Activated CD4-positive, alpha-beta T cell treated with anti-CD3 and anti-CD28 coated beads for 36 hours (primary cell): Measurements from ENCODE around the gene C16orf74. TPM values are rescaled to one million over a fixed set of nuclear protein-coding genes. Genes with fewer than 3 reads are reported as not detected.

Source experiments
- ATAC-seq: fragments of 200-7000 bp; cut with Tn5 transposase; one replicate; pipeline ENCODE4 v1.10.0; 2021; ENCODE audit warnings: mild to moderate bottlenecking, moderate library complexity
- CTCF ChIA-PET: fragments of 350-600 bp; sonication (Branson Sonifier 250); formaldehyde crosslinking; loops from one replicate; lab custom pipeline; 2021; ENCODE audit warnings: antibody characterized with exemption; lab: Charles Lee
- POLR2A ChIA-PET: fragments of 350-600 bp; sonication (Branson Sonifier 250); formaldehyde crosslinking; loops from one replicate; lab custom pipeline; 2021; ENCODE audit warnings: antibody characterized with exemption, inconsistent platforms; lab: Charles Lee
- DNase-seq: peaks from one replicate; pipeline ENCODE4 v3.0.0-alpha.2; 2020
- H3K27ac Mint-ChIP-seq: one replicate; pipeline ENCODE4 v1.8.0; 2021; ENCODE audit warnings: mixed read lengths
- H3K27me3 Mint-ChIP-seq: one replicate; pipeline ENCODE4 v1.8.0; 2021; ENCODE audit warnings: mixed read lengths
- H3K36me3 Mint-ChIP-seq: one replicate; pipeline ENCODE4 v1.8.0; 2021; ENCODE audit warnings: low read depth, mixed read lengths
- H3K4me1 Mint-ChIP-seq: one replicate; pipeline ENCODE4 v1.8.0; 2021; ENCODE audit warnings: mixed read lengths
- H3K4me3 Mint-ChIP-seq: one replicate; pipeline ENCODE4 v1.8.0; 2021; ENCODE audit warnings: mild to moderate bottlenecking, moderate library complexity, mixed read lengths
- H3K9me3 Mint-ChIP-seq: one replicate; pipeline ENCODE4 v1.8.0; 2021; ENCODE audit warnings: low read depth, mixed read lengths
- intact Hi-C, 2 experiments: fragments of 100-400 bp; cut with DNase I in 1 of 2; cut with micrococcal nuclease in 1 of 2; formaldehyde crosslinking; loops; one replicate each; pipeline versions ENCODE4 v1.14.2 to v1.15.1; 2022 to 2024; cut with DNase I, micrococcal nuclease
- total RNA-seq, 2 experiments: library from RNA; stranded (reverse); gene quantifications; one replicate each; pipeline ENCODE4 v1.2.3, GENCODE V29; 2021

Gene C16orf74
- total RNA-seq, 2 experiments from 2014 or later: 0.23 to 0.25 TPM

- H3K4me3 Mint-ChIP-seq: no peak overlapping the region
- H3K9me3 Mint-ChIP-seq: no peaks in the 10 kb centered on the region
- DNase-seq (no peak), ATAC-seq (no peak)
- no peak overlapping the region for H3K27ac Mint-ChIP-seq
- ChIA-PET POLR2A (no interaction called here), CTCF (no interaction called here)
- H3K27me3 Mint-ChIP-seq: no peaks in the 10 kb centered on the region
- peaks cover 7% of the 10 kb centered on the region for H3K4me1 Mint-ChIP-seq
- peaks cover 55% of the 10 kb centered on the region for H3K36me3 Mint-ChIP-seq
- intact Hi-C loops: loop anchor here in 1 of 2 experiments (5.0 kb wide), 1 partner anchor 46 kb away; no protein-coding TSS in a partner anchor
These were observed 80.1 kb downstream of the C16orf74 start for GRCh38 chr16:85670840-85671239.

- Mint-ChIP-seq H3K4me1 (no peaks in the 10 kb centered on the region), H3K9me3 (no peaks in the 10 kb centered on the region), H3K36me3 (peaks cover 52% of the 10 kb centered on the region), H3K4me3 (no peak overlapping the region), H3K27me3 (no peaks in the 10 kb centered on the region), H3K27ac (no peak overlapping the region)
- DNase-seq (no peak), ATAC-seq (no peak)
- CTCF ChIA-PET: no interaction called here
- intact Hi-C loops: no loop called here
- POLR2A ChIA-PET: no interaction called here
These were observed 82.0 kb downstream of the C16orf74 start for GRCh38 chr16:85668676-85669424.

DNA sequence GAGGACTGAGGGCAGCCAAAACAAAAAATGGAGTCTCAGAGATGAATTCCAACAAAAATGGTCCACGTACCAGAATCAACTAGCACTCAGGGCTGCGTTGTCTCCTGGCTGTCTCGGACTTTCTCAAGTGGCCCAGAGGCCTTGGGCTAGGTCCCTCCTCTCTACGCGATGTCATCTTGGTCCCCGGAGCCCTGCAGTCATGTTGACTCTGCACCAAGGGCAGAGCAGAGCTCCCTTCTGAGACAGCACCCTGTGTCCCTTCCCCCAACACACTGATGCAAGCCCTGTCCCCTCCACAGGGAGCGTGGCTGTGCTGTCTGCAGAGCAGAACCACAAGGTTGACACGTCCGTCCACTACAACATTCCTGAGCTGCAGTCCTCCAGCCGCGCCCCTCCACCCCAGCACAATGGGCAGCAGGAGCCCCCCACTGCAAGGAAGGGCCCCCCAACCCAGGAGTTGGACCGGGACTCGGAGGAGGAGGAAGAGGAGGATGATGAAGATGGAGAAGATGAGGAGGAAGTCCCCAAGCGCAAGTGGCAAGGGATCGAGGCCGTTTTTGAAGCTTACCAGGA, 83.0 kb downstream of the C16orf74 start:
- H3K4me1 Mint-ChIP-seq: no peaks in the 10 kb centered on the region
- no peak overlapping the region for H3K27ac Mint-ChIP-seq
- H3K27me3 Mint-ChIP-seq: no peaks in the 10 kb centered on the region
- ATAC-seq: no peak
- POLR2A ChIA-PET: no interaction called here
- DNase-seq: no peak
- CTCF ChIA-PET: interaction anchor here (0.5 kb wide), 1 partner anchor 206 kb away, joined by 3 read pairs; no protein-coding TSS in a partner anchor
- H3K36me3 Mint-ChIP-seq: peaks cover 51% of the 10 kb centered on the region
- no peak overlapping the region for H3K4me3 Mint-ChIP-seq
- intact Hi-C loops: no loop called here
- no peaks in the 10 kb centered on the region for H3K9me3 Mint-ChIP-seq

DNA sequence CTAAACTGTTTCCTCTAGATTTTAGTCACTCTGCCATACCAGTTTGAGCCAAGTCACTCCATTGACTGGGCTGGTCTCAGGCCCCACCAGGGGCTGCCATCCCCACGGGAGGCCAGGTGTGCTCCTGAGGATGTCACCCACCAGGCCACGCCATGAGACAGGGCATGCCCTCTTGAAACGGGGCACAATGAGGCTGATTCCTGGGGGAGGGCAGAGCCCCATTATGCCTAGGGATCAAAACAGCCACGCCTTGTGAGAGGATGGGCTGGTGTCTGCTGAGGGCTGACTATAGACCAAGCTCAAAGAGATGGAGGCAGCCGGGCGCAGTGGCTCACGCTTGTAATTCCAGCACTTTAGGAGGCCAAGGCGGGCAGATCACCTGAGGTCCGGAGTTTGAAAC, 83.6 kb downstream of the C16orf74 start:
- POLR2A ChIA-PET: no interaction called here

DNA sequence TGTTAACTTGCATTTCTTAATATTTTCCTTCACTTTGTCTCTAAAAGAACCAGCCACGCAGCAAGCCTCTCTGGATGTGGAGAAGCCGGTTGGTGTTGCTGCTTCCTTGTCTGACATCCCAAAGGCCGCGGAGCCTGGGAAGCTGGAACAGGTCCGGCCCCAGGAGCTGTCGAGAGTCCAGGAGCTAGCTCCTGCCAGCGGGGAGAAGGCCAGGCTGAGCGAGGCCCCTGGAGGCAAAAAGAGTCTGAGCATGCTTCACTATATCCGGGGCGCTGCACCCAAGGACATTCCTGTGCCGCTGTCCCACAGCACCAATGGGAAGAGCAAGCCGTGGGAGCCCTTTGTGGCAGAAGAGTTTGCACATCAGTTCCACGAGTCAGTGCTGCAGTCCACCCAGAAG, 85.0 kb downstream of the C16orf74 start:
- Mint-ChIP-seq H3K4me1 (no peaks in the 10 kb centered on the region), H3K9me3 (no peaks in the 10 kb centered on the region), H3K27ac (no peak overlapping the region), H3K4me3 (no peak overlapping the region), H3K27me3 (no peaks in the 10 kb centered on the region), H3K36me3 (peaks cover 43% of the 10 kb centered on the region)
- ATAC-seq: no peak
- ChIA-PET CTCF (interaction anchor here (0.7 kb wide), 1 partner anchor 55 kb away, joined by 3 read pairs; no protein-coding TSS in a partner anchor), POLR2A (no interaction called here)
- intact Hi-C loops: no loop called here
- no peak for DNase-seq

More for the DNA sequence above, 83.6 kb downstream of the C16orf74 start:
- CTCF ChIA-PET: no interaction called here
- DNase-seq: no peak
- Mint-ChIP-seq H3K4me1 (no peaks in the 10 kb centered on the region), H3K27me3 (no peaks in the 10 kb centered on the region), H3K4me3 (no peak overlapping the region), H3K27ac (no peak overlapping the region), H3K9me3 (no peaks in the 10 kb centered on the region), H3K36me3 (peaks cover 48% of the 10 kb centered on the region)
- ATAC-seq: no peak
- intact Hi-C loops: no loop called here

GRCh38 chr16:85665373-85665740, 85.5 kb downstream of the C16orf74 start:
- no peaks in the 10 kb centered on the region for H3K9me3 Mint-ChIP-seq
- POLR2A ChIA-PET: no interaction called here
- no peaks in the 10 kb centered on the region for H3K4me1 Mint-ChIP-seq
- H3K4me3 Mint-ChIP-seq: no peak overlapping the region
- peaks cover 38% of the 10 kb centered on the region for H3K36me3 Mint-ChIP-seq
- ATAC-seq (no peak), DNase-seq (no peak)
- H3K27ac Mint-ChIP-seq: no peak overlapping the region
- no peaks in the 10 kb centered on the region for H3K27me3 Mint-ChIP-seq
- CTCF ChIA-PET: no interaction called here
- intact Hi-C loops: no loop called here

GRCh38 chr16:85664580-85665372, 86.1 kb downstream of the C16orf74 start:
- Mint-ChIP-seq H3K4me3 (no peak overlapping the region), H3K36me3 (peaks cover 34% of the 10 kb centered on the region), H3K4me1 (no peaks in the 10 kb centered on the region), H3K27me3 (no peaks in the 10 kb centered on the region), H3K27ac (no peak overlapping the region), H3K9me3 (no peaks in the 10 kb centered on the region)
- ChIA-PET CTCF (no interaction called here), POLR2A (no interaction called here)
- intact Hi-C loops: no loop called here
- DNase-seq: no peak
- ATAC-seq: no peak

- H3K36me3 Mint-ChIP-seq: peaks cover 28% of the 10 kb centered on the region
- H3K27ac Mint-ChIP-seq: no peak overlapping the region
- H3K4me3 Mint-ChIP-seq: no peak overlapping the region
- DNase-seq (no peak), ATAC-seq (no peak)
- CTCF ChIA-PET: no interaction called here
- no peaks in the 10 kb centered on the region for H3K9me3 Mint-ChIP-seq
- H3K4me1 Mint-ChIP-seq: no peaks in the 10 kb centered on the region
- POLR2A ChIA-PET: no interaction called here
- intact Hi-C loops: no loop called here
- no peaks in the 10 kb centered on the region for H3K27me3 Mint-ChIP-seq
These were observed 87.0 kb downstream of the C16orf74 start for GRCh38 chr16:85663891-85664321.

GRCh38 chr16:85662976-85663830, 87.7 kb downstream of the C16orf74 start:
- ATAC-seq: no peak
- ChIA-PET POLR2A (no interaction called here), CTCF (no interaction called here)
- H3K36me3 Mint-ChIP-seq: peaks cover 28% of the 10 kb centered on the region
- H3K27me3 Mint-ChIP-seq: no peaks in the 10 kb centered on the region
- no peak for DNase-seq
- no peaks in the 10 kb centered on the region for H3K9me3 Mint-ChIP-seq
- intact Hi-C loops: no loop called here
- H3K27ac Mint-ChIP-seq: no peak overlapping the region
- no peaks in the 10 kb centered on the region for H3K4me1 Mint-ChIP-seq
- no peak overlapping the region for H3K4me3 Mint-ChIP-seq

GRCh38 chr16:85662482-85662812, 88.4 kb downstream of the C16orf74 start:
- POLR2A ChIA-PET: no interaction called here
- no peaks in the 10 kb centered on the region for H3K4me1 Mint-ChIP-seq
- CTCF ChIA-PET: interaction anchor here (0.7 kb wide), 1 partner anchor 235 kb away, joined by 3 read pairs; no protein-coding TSS in a partner anchor
- H3K4me3 Mint-ChIP-seq: no peak overlapping the region
- no peaks in the 10 kb centered on the region for H3K27me3 Mint-ChIP-seq
- intact Hi-C loops: no loop called here
- H3K9me3 Mint-ChIP-seq: no peaks in the 10 kb centered on the region
- DNase-seq (no peak), ATAC-seq (no peak)
- no peak overlapping the region for H3K27ac Mint-ChIP-seq
- peaks cover 23% of the 10 kb centered on the region for H3K36me3 Mint-ChIP-seq
